ENCODE data around the gene CNTN6.
A peak's percentile ranks its signal among the peaks of the same experiment; 100 is the strongest.

CNTN6 gene

DNA sequence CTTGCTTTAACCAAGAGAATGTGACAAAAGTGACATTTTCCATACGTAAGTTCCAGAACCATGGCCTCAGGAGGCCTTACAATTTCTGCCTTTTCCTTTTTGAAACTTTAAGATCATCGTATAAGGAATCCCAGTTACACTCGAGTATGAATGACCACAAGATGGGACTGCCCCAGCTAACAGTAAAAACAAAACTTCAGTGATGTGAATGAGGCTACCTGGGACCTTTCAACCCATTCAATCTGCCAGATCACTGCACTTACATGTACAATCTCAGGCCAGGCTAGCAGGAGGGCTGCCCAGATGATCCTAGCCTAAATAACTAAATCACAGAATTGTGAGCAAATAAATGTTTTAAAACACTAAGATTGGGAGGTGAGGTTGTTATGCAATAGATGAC is 328.8 kb downstream of the CNTN6 start:
- no peak for DNase-seq (ENCODE audit: low spot score)

GRCh38 chr3:1423566-1424089 is 330.8 kb downstream of the CNTN6 start:
- no peak for DNase-seq (ENCODE audit: low spot score)

GRCh38 chr3:1439395-1439794 is 346.6 kb downstream of the CNTN6 start:
- peak; percentile 48 for DNase-seq (ENCODE audit: low spot score)

GRCh38 chr3:1442271-1442670 is 349.4 kb downstream of the CNTN6 start:
- no peak for DNase-seq (ENCODE audit: low spot score)

DNA sequence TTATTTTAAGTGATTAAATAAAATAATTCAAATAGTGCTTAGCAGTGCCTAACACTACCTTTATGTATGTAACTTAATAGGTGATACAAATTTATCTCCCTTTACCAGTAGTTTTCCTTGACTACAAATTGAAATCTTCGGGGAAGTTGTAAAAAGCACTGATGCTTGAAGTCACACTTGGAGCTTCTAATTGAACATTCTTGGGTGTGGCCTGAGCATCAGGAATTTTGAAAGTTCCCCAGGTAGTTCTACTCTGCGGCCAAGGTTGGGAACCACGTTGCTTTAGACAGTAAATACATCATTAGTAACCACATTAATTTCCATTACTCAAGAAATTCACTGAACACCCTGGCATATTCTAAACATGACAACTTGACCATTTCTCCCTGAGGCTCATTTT is 351.4 kb downstream of the CNTN6 start:
- no peak for DNase-seq (ENCODE audit: low spot score)

GRCh38 chr3:1446531-1446930 is 353.7 kb downstream of the CNTN6 start:
- DNase-seq (ENCODE audit: low spot score), result no peak

DNA sequence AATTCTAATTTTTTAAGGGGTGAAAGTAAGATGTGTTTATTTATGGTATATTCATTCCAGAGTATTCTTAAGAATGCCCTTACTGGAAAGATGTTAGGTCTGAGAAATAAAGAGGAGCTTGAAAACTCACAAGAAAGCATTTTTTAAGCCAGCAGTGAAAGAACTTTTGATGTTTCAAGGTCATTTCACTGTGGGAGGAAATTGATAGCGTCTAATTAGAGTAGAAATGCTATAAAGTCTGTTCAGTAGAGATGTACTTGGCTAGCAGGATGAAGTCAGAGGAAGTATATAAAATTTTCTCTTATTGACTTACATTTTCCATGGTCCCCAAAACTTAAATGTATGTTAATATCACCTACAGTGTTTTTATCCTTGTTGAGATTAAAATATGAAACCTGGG is 354.6 kb downstream of the CNTN6 start:
- DNase-seq (ENCODE audit: low spot score), result no peak

GRCh38 chr3:1448443-1448842 is 355.6 kb downstream of the CNTN6 start:
- no peak for DNase-seq (ENCODE audit: low spot score)

Data from NAMALWA (cell line).